HEK293 (cell line): ENCODE data around the gene PLCD3.

Source experiments
- CTCF ChIA-PET: fragments of 350-600 bp; formaldehyde crosslinking; extraction: SDS; loops from one replicate; lab custom pipeline; 2021; ENCODE audit warnings: antibody characterized with exemption; lab: Yijun Ruan, JAX
- POLR2A ChIA-PET: fragments of 300-600 bp; formaldehyde crosslinking; extraction: SDS; loops from one replicate; lab custom pipeline; 2020; ENCODE audit warnings: antibody characterized with exemption, inconsistent platforms; lab: Yijun Ruan, JAX
- H3K27ac ChIP-seq: fragments of 200-500 bp; sonication (Bioruptor generic); 2 replicates; pipeline ENCODE4 v1.5.1; 2014; ENCODE audit warnings: low read depth, low read length, control low read depth, inconsistent platforms; ENCODE audit errors: extremely low read depth
- H3K36me3 ChIP-seq, 2 experiments: fragments of 200-500 bp in 1 of 2; sonication (Bioruptor generic) in 1 of 2; 1 replicate in 1 of 2; 2 replicates in 1 of 2; pipeline ENCODE4 v1.5.1; 2014 to 2017; ENCODE audit warnings: inconsistent platforms in 2 of 2, low read length in 2 of 2; ENCODE audit not compliant: control insufficient read depth in 2 of 2, insufficient read depth in 1 of 2
- H3K4me1 ChIP-seq: fragments of 200-500 bp; sonication (Bioruptor generic); 2 replicates; pipeline ENCODE4 v1.5.1; 2014; ENCODE audit warnings: mild to moderate bottlenecking, low read length, inconsistent platforms; ENCODE audit not compliant: control insufficient read depth, insufficient read depth
- H3K4me3 ChIP-seq: 2 replicates; pipeline ENCODE4 v1.5.1; 2011; ENCODE audit warnings: low read depth, mild to moderate bottlenecking, control low read depth, low read length, moderate library complexity
- H3K9me3 ChIP-seq: fragments of 200-500 bp; sonication (Bioruptor generic); 2 replicates; pipeline ENCODE4 v1.5.1; 2014; ENCODE audit warnings: low read depth, low read length, inconsistent platforms; ENCODE audit not compliant: control insufficient read depth, insufficient read depth
- GLIS1 ChIP-seq: fragments of 450-650 bp; formaldehyde crosslinking; IDR thresholded peaks from 2 replicates; pipeline ENCODE4 v1.5.1; 2016; ENCODE audit warnings: missing biosample characterization, missing genetic modification characterization
- GLIS2 ChIP-seq: fragments of 450-650 bp; formaldehyde crosslinking; IDR thresholded peaks from 2 replicates; pipeline ENCODE4 v1.5.1; 2016; ENCODE audit warnings: missing biosample characterization, missing genetic modification characterization
- IKZF3 ChIP-seq: fragments of 450-650 bp; IDR thresholded peaks from 2 replicates; pipeline ENCODE4 v1.5.0; 2018; ENCODE audit warnings: missing biosample characterization, mild to moderate bottlenecking, missing genetic modification characterization, moderate library complexity
- SCRT2 ChIP-seq: fragments of 450-650 bp; formaldehyde crosslinking; IDR thresholded peaks from 2 replicates; pipeline ENCODE4 v1.5.1; 2016; ENCODE audit warnings: missing biosample characterization, missing genetic modification characterization
- SP2 ChIP-seq: fragments of 450-650 bp; formaldehyde crosslinking; IDR thresholded peaks from 2 replicates; pipeline ENCODE4 v1.5.1; 2016; ENCODE audit warnings: missing biosample characterization, missing genetic modification characterization
- SP3 ChIP-seq: fragments of 450-650 bp; formaldehyde crosslinking; IDR thresholded peaks from 2 replicates; pipeline ENCODE4 v1.5.1; 2016; ENCODE audit warnings: missing biosample characterization, missing genetic modification characterization
- SP7 ChIP-seq: fragments of 450-650 bp; formaldehyde crosslinking; IDR thresholded peaks from 2 replicates; pipeline ENCODE4 v1.5.1; 2016; ENCODE audit warnings: missing biosample characterization, missing genetic modification characterization
- ZBTB10 ChIP-seq: fragments of 450-650 bp; formaldehyde crosslinking; IDR thresholded peaks from 2 replicates; pipeline ENCODE4 v1.5.1; 2016; ENCODE audit warnings: missing biosample characterization, missing genetic modification characterization
- ZBTB48 ChIP-seq: fragments of 450-650 bp; formaldehyde crosslinking; IDR thresholded peaks from 2 replicates; pipeline ENCODE4 v1.5.1; 2016; ENCODE audit warnings: missing biosample characterization, missing genetic modification characterization
- ZBTB8A ChIP-seq: fragments of 450-650 bp; formaldehyde crosslinking; IDR thresholded peaks from 2 replicates; pipeline ENCODE4 v1.5.1; 2016; ENCODE audit warnings: missing biosample characterization, missing genetic modification characterization
- ZFP69B ChIP-seq: fragments of 450-650 bp; formaldehyde crosslinking; IDR thresholded peaks from 2 replicates; pipeline ENCODE4 v1.5.1; 2016; ENCODE audit warnings: missing biosample characterization, missing genetic modification characterization
- ZNF18 ChIP-seq: fragments of 450-650 bp; formaldehyde crosslinking; IDR thresholded peaks from 2 replicates; pipeline ENCODE4 v1.5.1; 2016; ENCODE audit warnings: missing biosample characterization, missing genetic modification characterization
- ZNF19 ChIP-seq: fragments of 450-650 bp; formaldehyde crosslinking; IDR thresholded peaks from 2 replicates; pipeline ENCODE4; 2016; ENCODE audit warnings: missing biosample characterization, missing genetic modification characterization, low read depth
- ZNF2 ChIP-seq: fragments of 450-650 bp; formaldehyde crosslinking; IDR thresholded peaks from 2 replicates; pipeline ENCODE4 v1.5.1; 2016; ENCODE audit warnings: missing biosample characterization, missing genetic modification characterization
- ZNF221 ChIP-seq: fragments of 450-650 bp; formaldehyde crosslinking; IDR thresholded peaks from 2 replicates; pipeline ENCODE4 v1.5.1; 2017; ENCODE audit warnings: missing biosample characterization, missing genetic modification characterization, borderline replicate concordance
- ZNF24 ChIP-seq: fragments of 450-650 bp; formaldehyde crosslinking; IDR thresholded peaks from 2 replicates; pipeline ENCODE4 v1.5.1; 2016; ENCODE audit warnings: missing biosample characterization, missing genetic modification characterization
- ZNF341 ChIP-seq: fragments of 450-650 bp; formaldehyde crosslinking; IDR thresholded peaks from 2 replicates; pipeline ENCODE4; 2016; ENCODE audit warnings: low read depth, missing biosample characterization, missing genetic modification characterization
- ZNF398 ChIP-seq: fragments of 450-650 bp; formaldehyde crosslinking; IDR thresholded peaks from 2 replicates; pipeline ENCODE4 v1.5.1; 2017; ENCODE audit warnings: missing biosample characterization, missing genetic modification characterization
- ZNF426 ChIP-seq: fragments of 450-650 bp; formaldehyde crosslinking; IDR thresholded peaks from 2 replicates; pipeline ENCODE4 v1.5.1; 2017; ENCODE audit warnings: missing biosample characterization, missing genetic modification characterization, mild to moderate bottlenecking, inconsistent platforms, moderate library complexity
- ZNF555 ChIP-seq: fragments of 450-650 bp; formaldehyde crosslinking; conservative IDR thresholded peaks from 2 replicates; pipeline ENCODE4 v1.5.1; 2017; ENCODE audit warnings: missing biosample characterization, mild to moderate bottlenecking, missing genetic modification characterization, inconsistent platforms
- ZNF560 ChIP-seq: fragments of 450-650 bp; formaldehyde crosslinking; IDR thresholded peaks from 2 replicates; pipeline ENCODE4 v1.5.1; 2017; ENCODE audit warnings: missing biosample characterization, missing genetic modification characterization, borderline replicate concordance
- ZNF600 ChIP-seq: fragments of 450-650 bp; formaldehyde crosslinking; IDR thresholded peaks from 2 replicates; pipeline ENCODE4 v1.5.1; 2016; ENCODE audit warnings: missing biosample characterization, missing genetic modification characterization
- ZNF658 ChIP-seq: fragments of 450-650 bp; formaldehyde crosslinking; IDR thresholded peaks from 2 replicates; pipeline ENCODE4; 2016; ENCODE audit warnings: missing biosample characterization, missing genetic modification characterization

The PLCD3 gene

GRCh38 chr17:45130681-45131615 is 1.4 kb downstream of the PLCD3 start (continued):
- TF ChIP-seq ZBTB10 (tag by site-specific recombination): peak; percentile 48; the same call in 1 of the 2 replicates
- TF ChIP-seq ZNF658 (tag by site-specific recombination): no peak
- no peak for TF ChIP-seq ZNF426
- no peak for TF ChIP-seq SP3 (tag by site-specific recombination)
- TF ChIP-seq GLIS2 (tag by site-specific recombination): peak; percentile 47
- no peak for TF ChIP-seq ZNF19
- TF ChIP-seq ZNF555 (tag by site-specific recombination): no peak

- peaks cover 2% of the 10 kb centered on the region for H3K4me1 ChIP-seq
- no peak overlapping the region for H3K4me3 ChIP-seq
- no peak overlapping the region for H3K27ac ChIP-seq
- 0 out of 3 replicates have a peak, but pooled peaks cover 0 to 4% of the 10 kb centered on the region in 2 experiments for H3K36me3 ChIP-seq
- H3K9me3 ChIP-seq: no peaks in the 10 kb centered on the region
- CTCF ChIA-PET: interaction anchor here (0.6 to 10.1 kb wide), 7 partner anchors 22 to 355 kb away, joined by 3 to 209 read pairs (median 14); partner anchors contain the start of gene HEXIM1
- TF ChIP-seq ZBTB8A (tag by site-specific recombination) (peak; percentile 66), ZBTB48 (0 out of 2 replicates have a peak, but pooled peaks have one; percentile 7), ZNF18 (tag by site-specific recombination) (no peak), ZNF221 (tag by site-specific recombination) (no peak), ZNF341 (tag by site-specific recombination) (no peak), SCRT2 (tag by site-specific recombination) (peak; percentile 91)
- POLR2A ChIA-PET: interaction anchor here (1.1 to 2.4 kb wide), 2 partner anchors 19 to 69 kb away, joined by 3 to 17 read pairs; partner anchors contain the start of genes HEXIM1 and NMT1
These were observed 2.2 kb downstream of the PLCD3 start for GRCh38 chr17:45129940-45130680.

- ChIA-PET POLR2A (interaction anchor here (0.6 to 2.4 kb wide), 4 partner anchors 20 to 68 kb away, joined by 3 to 17 read pairs (median 4); partner anchors contain the start of genes HEXIM1, HEXIM2 and NMT1), CTCF (interaction anchor here (0.6 to 6.2 kb wide), 12 partner anchors 13 to 355 kb away, joined by 3 to 24 read pairs (median 4); no protein-coding TSS in a partner anchor)
- no peak overlapping the region for H3K27ac ChIP-seq
- no peaks in the 10 kb centered on the region for H3K9me3 ChIP-seq
- H3K4me1 ChIP-seq: peaks cover 3% of the 10 kb centered on the region
- H3K36me3 ChIP-seq: 0 out of 3 replicates have a peak, but pooled peaks cover 0 to 4% of the 10 kb centered on the region in 2 experiments
- no peak overlapping the region for H3K4me3 ChIP-seq
- no peak for TF ChIP-seq ZNF560 (tag by site-specific recombination)
- TF ChIP-seq SP2: no peak
- peak; percentile 30; the same call in 1 of the 2 replicates for TF ChIP-seq ZNF24
- TF ChIP-seq IKZF3 (tag by site-specific recombination): peak; percentile 78
- no peak for TF ChIP-seq GLIS2 (tag by site-specific recombination)
- TF ChIP-seq ZNF600 (tag by site-specific recombination): peak; percentile 61
- TF ChIP-seq ZNF2: peak; percentile 38; the same call in 1 of the 2 replicates
- 0 out of 2 replicates have a peak, but pooled peaks have one; percentile 20 for TF ChIP-seq ZFP69B (tag by site-specific recombination)
- peak; percentile 83 for TF ChIP-seq GLIS1 (tag by site-specific recombination)
- TF ChIP-seq ZBTB48: 0 out of 2 replicates have a peak, but pooled peaks have one; percentile 29
- TF ChIP-seq ZNF398 (tag by site-specific recombination): peak; percentile 64
- peak; percentile 58; the same call in 1 of the 2 replicates for TF ChIP-seq SP7 (tag by site-specific recombination)
These were observed 2.8 kb downstream of the PLCD3 start for GRCh38 chr17:45129426-45129939.
